Stimulated activated CD4-positive, alpha-beta T cell treated with anti-CD3 and anti-CD28 coated beads, Interleukin-4, amount 100 ng/mL, for 24 hours (primary cell): ENCODE data around the gene ST8SIA1.

Experiments
- DNase-seq: peaks from one replicate; pipeline ENCODE4 v3.0.0-alpha.2; 2020

Gene ST8SIA1

DNA sequence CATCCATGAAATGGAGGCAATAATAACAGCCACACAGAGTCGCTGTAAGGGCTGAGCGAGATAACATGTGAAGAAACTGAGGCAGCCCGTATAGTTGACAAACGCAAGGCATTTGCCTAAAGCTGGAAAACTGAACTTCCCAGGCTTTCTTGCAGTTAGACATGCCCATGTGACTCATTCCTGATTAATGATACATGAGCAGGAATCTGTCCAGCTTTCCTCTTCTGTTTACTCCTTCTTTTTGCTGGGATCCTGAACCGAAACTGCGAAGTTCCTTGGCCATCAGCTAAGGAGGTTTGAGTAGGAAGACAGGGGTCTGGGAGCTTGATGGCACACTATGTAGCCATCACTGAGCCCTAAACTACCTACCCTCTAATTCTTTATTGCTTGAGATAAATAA is 52.2 kb downstream of the ST8SIA1 start:
- no peak for DNase-seq

DNA sequence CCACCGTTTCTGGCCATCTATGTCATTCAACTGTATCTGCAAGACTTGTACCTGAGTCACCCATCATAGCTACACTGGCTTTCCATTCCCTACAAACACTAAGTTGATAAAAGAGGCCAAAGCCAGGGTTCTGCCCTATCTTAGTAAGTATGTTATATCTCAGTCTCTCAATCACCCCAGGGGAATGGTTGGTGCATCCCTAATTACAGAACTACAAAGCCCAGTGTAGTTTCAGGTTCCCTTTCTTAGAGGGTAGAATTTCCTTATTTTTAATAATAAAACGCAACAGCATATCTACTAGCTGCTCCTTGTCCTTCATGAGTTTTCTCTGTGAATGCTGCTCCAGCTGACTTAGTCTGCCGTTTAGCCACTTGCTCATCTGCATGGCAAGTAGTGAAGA is 57.6 kb downstream of the ST8SIA1 start:
- DNase-seq, result no peak

DNA sequence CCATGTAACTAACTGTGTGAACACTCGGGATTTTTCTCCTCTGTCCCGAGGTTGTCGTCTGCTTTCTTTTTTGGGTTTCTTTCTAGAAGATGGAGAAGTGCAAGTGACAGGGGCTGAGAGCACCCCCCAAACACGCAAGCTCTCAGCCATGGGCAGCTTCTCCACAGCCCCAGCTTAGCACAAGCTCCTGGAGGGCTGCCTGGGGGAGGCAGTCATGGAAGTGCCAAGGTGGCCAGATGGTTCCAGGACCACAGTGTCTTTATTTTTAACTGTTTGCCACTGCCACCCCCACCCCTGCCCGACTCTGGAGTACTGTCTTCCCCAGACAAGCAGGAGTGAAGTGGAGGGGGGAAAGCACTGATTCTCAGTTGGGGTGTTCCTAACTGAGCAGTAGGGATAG is 58.2 kb downstream of the ST8SIA1 start:
- DNase-seq, result no peak

DNA sequence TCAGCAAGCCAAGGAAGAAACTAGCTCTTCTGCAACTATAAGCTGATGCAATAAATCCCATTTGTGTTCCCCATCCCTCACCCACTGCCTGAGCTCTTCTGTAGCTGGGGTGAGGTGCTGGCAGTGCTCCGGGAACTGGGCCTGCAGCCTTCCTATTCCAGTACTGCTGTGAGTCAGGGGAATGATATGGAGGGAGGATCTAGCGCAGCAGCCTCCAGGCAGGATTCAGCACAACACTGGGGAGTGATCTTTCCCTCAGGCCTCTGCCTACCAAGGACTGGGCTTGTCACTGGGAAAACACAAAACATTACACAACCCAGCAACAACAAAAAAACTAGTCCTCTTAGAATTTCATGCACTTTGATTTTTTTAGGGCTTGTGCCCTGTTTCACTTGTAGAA is 58.7 kb downstream of the ST8SIA1 start:
- no peak for DNase-seq

DNA sequence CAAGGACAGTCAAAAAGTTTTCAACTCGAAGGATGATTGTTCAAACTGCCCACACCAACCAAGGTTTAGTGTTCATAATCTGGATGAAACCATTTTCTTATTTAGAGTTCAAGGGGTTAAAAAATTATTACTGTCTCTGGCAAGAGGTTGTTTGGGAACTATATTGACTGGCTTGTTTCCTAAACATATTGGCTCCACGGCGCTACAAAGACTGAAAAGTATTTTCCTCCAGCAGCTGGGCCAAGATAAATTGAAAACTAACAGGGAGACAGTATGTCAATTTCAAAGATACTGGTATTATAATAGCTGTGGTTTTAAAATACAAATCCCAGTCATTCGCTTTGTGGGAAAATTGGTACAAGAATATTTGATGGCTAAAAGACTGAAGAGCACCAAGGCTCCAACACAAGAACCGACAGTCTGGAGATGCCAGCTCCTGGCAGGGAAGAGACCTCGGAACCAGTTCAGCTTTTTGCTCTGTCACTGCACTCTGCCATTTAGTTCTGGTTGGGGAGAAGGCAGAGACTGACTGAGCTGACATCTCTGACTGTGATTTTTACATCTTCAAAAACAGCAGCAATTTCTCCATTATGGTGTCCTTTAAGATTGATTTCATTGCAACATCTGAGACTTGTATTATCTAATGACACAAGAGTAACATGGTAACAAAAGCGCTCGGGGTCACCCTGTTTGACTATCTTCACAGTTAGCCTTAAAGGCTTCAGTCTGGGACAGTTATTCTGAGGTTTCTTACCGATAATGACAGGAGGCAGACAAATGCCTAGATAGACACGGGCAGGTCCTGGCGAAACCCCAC is 62.0 kb downstream of the ST8SIA1 start:
- no peak for DNase-seq

DNA sequence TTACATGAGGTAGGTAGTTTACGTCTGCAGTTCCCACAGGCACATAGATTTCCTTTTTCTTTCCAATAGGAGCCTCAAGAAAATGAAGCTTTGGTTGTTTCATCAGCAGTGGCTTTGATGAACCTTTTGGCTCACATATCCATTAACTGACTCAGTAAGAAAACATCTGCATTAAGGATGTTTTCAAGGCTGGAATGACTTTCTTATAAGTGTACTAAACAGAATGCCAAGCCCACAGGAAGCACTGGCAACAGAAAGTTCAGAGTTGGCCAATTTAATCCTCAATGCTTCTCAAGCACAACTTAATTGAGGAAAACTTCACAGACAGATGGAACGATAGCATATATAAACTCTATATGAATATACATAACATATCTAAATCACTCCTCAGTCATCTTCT is 63.5 kb downstream of the ST8SIA1 start:
- DNase-seq, result no peak

DNA sequence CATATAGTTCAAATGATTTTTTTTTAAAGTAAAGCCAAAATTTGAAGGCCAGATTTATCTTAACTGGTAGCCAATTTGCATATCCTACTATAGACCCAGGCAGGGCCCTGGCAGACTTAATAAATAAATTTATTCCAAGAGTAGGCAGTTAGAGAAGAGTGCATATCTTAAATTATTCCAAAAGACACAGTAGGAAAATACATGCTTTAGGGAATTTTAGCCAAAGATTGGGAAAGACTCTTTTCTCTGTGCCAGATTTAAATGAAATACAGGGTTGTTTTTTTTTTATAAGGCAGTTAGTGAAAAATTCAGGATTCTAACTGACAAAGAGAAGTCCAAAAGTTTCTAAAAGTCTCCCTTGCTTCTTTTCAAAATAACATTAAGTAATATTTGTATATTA is 65.5 kb downstream of the ST8SIA1 start:
- DNase-seq, result no peak

DNA sequence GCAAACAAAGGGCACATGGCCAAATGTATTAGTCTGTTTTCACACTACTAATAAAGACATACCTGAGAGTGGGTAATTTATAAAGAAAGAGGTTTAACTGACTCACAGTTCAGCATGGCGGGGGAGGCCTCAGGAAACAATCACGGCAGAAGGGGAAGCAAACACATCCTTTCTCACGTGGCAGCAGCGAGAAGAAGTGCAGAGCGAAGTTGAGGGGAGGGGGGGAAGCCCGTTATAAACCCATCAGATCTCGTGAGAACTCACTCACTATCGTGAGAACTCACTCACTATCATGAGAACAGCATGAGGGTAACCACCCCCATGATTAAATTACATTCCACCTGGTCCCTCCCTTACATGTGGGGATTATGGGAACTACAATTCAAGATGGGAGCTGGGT is 66.1 kb downstream of the ST8SIA1 start:
- DNase-seq, result no peak

DNA sequence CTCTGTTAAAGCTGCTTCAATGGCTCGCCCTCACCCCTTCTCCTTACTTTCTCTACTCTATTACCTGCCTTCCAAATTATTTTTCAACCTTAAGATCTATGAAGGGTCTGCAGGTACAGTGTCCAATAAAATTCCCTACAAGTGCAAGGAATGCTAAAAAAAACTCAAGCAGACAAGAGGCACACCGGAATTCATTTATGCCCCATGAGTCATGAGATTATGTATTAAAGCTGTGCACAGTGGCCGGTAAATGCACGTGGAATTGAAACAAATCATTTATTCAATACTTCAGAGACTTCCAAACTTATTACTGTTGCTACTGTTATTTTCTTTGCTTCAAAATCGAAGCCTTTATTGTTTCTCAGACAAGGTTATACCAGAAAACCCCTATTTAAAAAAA is 68.4 kb downstream of the ST8SIA1 start:
- DNase-seq, result no peak

DNA sequence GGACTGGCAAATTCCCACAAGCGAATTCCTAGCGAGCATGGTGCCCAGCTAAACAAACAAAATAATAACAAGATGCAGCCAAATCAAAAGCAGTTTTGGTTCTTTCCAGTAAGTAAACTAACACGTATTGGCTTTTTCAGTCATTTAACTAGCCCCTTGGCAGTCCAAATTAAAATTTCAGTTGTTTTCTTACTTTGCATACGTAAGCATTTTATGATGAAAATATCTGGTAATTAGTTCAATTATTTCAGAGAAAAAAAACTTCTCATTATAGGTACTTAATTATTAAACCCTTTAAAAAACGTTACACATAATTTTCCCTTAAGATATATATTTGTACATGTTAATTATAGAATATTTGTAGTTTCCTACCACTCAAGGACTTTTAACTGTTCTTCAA is 70.1 kb downstream of the ST8SIA1 start:
- no peak for DNase-seq

DNA sequence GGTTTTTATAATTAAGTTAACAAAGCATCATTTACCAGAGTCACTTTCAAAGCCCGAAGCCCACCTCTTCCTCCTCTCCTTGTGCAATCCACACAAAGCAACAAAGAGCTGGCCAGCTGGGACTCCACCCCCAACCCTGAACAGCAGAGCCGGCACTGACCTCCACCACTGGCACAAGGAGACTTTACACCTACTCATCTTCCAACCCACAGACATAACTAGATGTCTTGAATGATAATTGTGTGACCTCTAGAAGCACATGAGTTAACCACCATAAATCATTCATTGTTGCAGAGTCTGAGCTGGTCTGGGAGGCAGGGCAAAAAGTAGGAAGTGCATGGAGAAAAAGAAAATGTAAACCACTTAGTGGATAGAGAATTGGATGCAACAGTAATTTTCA is 72.2 kb downstream of the ST8SIA1 start:
- DNase-seq, result no peak

DNA sequence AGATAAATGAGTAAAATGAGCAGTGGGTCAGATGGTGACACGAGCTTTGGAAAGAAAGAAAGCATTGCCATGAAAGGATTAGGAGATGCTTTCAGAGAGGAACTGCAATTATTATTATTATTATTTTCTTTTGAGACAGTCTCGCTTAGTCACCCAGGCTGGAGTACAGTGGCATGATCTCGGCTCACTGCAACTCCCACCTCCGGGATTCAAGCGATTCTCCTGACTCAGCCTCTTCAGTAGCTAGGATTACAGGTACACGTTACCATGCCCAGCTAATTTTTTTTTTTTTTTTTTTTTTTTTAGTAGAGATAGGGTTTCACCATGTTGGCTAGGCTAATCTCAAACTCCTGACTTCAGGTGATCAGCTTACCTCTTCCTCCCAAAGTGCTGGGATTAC is 77.4 kb downstream of the ST8SIA1 start:
- no peak for DNase-seq

DNA sequence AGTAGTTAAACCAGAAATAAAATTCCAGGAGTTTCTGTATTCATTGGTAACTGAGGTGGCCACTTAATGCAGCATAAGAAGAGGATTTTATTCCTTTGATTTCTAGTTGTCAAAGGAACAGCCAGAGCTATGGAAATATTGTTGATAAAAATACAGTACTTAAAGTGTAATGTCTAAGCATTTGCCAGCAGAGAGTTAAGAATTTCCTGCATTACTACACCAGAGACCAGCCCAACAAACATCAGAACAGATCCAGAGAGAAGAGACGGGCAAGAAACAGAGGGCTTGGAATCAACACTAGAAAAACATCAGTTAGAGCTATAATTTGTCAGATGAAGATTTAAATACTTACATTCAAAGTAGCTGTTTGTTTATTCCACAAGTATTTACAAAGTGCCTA is 77.9 kb downstream of the ST8SIA1 start:
- no peak for DNase-seq

DNA sequence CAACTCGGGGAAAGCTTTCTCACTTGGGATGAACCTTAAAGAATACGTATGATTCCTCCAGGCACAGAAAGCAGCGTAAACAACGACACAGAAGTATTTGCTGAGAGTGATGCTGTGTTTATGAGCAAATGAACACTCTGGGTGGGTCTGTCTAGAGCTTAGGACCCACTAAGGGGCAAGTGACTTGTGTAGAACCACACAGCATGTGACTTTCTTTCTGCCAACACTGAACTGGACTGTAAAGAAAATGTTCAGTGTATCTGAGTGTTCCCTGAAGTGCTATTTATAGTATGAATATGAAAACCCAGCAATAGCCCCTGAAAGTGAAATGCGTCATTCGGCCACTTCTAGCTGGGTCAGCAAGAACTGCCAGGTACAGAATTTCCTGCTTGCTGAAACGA is 78.5 kb downstream of the ST8SIA1 start:
- no peak for DNase-seq

DNA sequence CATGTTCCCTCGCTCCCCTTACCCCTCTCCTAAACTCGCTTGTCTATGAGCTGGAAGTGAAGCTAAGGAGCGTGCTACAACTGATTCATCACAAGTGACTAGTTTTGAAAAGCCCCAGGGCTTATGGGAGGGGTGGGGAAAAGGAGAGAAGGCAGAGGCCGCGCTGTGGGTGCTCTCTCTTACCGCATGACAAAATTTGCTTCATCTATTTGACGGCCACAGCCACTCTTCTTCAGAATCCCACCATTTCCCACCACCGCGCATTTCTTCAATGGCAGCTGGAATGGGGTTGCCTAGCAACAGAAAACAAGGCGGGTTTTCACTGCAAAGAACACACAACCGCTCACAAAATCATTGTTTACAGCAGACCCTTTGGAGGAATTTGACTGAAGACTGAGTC is 79.4 kb downstream of the ST8SIA1 start:
- no peak for DNase-seq

DNA sequence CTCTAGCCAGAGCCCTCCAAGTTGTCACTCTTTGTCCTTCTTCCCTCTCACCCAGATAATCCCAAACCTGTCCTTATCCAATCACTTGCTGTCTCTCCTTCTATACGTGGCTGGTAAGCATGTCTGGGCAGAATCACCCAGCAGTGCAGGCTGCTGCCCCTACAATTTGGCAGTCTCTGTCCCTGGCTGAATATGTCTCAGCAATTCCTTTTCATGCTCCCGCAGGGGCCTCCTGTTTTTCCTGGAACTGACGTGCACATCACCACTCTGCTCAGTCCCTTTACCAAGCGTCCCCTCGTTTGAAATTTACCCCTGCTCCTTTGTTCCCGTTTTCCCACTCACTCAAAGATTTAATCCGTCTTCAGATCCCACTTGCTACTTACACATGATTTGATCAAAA is 80.0 kb downstream of the ST8SIA1 start:
- no peak for DNase-seq

DNA sequence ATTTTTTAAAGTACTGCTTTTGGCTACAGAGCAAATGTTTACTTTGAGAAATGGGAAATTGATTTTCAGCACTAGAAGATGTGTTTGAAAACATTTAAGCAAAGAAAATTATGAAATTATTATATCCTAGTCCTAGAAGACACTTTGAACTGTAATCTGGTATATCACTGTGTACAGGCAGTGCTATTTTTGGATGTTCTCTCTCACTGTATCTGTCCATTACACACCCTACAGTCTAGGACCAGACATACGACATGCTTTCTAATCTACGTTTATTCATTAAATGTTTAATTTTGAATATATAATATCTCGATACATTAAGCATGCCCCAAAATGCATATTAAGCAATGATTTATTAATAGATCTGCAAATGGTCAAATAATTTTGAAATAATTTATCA is 82.5 kb downstream of the ST8SIA1 start:
- DNase-seq, result no peak

DNA sequence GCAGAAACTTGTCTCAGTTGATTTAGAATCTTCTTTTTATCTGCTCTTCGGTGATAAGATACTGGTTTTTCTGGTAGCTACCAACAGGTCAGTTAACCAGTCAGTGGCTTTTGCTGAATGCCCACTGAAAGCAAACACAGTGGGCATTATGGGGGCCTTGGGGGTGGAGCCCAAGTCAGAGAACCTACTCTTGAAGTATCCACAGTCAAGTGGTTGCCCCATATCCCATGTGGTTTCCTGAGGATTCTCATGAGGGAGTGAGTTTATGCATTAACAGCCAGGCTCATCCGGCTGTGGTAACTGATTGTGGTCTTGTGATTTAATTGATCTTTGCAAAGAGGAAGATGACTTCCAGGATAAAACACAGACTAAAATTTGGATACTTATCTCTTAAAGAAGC is 83.7 kb downstream of the ST8SIA1 start:
- DNase-seq, result no peak

DNA sequence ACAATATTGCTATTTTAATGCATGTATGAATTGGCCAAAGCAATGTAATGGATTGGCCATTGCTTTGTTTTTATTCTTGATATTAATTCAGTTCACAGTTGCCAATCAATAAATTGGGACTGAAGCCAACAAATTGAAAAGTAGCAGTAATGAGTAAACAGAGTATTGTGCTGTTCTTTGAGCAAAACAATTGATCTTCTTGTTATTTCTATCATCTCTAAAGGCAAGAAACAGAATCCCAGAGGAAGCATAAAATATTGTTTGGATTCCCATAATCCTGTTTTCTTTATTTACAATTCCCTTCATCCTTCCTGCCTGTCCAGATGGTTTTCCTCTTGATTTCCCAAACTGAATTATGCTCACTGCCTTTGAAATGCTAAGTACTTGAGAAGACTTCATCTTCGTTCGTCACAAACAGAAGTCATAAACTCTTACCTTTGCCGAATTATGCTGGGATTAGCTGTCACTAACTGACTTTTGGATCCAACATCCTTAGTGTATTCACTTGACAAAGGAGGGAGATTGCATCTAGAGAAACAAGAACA is 85.9 kb downstream of the ST8SIA1 start:
- no peak for DNase-seq

DNA sequence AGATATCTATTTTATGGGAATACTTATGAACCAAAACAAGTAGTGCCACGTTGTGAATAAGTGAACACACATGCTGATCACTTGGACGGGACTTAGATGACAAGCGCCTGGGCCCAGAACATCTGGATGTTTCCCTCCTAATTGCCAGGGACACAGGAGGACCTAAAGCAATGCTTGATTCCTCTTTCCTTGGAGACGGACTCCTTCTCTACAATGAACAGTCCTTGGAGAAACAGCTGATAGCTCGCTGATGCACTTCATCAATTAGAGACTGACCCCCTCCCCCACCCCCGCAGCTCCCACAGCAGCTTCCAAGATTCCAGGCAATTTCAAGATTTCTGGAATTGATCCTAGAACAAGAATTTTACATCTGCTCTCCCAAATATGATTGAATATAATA is 86.4 kb downstream of the ST8SIA1 start:
- no peak for DNase-seq

DNA sequence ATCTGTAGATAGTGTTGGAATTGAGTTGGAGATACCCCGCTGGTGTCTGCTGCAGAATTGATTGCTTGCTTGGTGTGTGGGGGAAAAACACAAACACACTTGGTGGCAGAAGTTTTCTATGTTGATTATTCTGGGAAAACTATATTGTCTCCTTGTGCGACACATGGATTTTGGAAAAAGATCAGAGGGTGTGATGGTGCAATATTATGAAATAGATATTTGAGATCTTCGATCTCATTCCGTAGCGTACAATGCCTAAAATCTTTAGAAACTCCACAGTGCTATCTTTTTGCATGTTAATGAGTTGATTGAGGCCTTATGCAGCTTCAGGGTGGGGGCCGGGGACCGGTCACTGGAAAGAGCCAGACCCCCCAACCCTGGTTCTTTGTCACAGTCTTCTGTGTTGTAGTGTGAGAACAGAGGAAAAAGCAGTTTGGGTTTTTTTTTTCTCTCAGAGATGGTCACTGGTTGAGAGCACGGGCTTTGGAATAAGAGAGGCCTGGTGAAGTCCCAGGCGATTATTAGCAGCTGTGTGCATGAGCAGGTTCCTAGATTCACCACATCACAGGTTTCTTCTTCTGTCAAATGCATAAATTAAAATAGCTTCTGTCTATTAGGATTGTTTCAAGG is 88.2 kb downstream of the ST8SIA1 start:
- DNase-seq, result no peak

DNA sequence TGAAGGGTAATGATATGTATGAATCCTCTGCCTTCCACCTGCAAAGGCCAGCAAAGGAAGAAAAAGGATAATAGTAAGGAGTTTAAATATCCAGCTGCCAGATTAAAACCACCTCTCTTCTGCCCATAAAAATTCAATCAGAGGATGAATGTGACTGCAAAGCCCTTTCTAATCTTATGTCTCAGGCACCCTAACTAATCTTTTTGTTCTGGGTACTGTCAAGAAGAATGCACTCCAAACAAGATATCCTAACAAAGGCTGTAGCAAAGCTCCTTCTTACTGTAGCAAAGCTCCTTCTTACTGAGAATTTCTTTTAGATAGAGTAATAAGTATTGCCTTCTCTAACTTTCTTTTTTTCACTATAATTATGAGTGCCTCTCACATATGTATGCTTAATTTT is 91.8 kb downstream of the ST8SIA1 start:
- no peak for DNase-seq

DNA sequence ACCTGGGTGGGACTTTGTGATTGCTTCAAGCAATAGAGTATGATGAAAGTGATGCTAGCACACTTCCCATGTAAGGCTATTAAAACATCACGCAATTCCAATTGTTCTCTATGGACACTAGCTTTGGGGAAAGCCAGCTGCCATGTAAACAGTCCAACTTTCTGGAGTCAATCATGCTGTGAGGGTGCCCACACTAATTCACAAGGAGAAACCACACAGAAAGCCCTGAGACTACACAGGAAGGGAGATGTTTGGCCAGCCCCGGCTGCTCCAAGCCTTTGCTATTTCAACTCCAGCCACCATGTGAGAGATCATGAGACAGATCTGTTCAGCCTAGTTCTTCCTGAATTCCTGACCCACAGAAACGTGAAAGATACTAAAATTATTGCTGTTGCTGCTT is 96.3 kb downstream of the ST8SIA1 start:
- no peak for DNase-seq

DNA sequence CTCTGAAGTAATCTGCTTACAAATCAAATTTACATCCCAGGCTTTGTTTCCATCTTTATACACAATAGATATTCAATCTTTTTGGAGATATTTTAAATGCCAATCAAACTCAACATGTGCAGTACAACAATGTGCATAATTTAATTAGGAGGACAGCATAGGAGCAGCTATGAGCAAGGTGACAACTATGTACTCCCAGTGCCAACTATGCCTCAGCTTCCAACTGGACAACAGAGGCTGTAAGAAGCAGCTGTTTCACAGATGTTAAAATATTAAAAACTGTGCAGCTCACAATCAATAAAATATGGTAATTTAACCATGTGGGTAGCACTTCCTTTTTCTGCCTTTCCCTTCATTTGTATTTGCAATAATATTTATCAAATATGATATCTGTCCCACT is 99.9 kb downstream of the ST8SIA1 start:
- no peak for DNase-seq

DNA sequence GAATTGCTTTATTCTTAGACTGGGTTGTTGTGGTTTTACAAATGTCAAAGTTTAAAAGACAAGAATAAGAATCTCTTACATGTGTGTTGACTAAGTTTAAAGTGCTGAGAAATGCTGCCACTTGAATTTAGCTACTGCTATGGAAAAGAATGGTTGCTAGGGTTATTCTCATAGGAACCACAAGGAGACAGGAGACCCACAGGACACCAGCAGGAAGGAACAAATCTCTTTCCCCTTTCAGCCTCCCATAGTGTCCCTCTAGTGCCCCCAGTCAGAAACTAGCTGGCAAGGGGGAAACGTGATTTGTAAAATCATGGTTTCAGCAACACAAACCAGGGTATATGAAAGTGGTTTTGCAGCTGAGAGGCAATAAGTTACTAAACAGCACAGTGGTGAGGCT is 102.7 kb downstream of the ST8SIA1 start:
- no peak for DNase-seq
